Stimulated activated CD4-positive, alpha-beta T cell treated with anti-CD3 and anti-CD28 coated beads, Interleukin-15, amount 100 ng/mL, for 24 hours (primary cell): ENCODE results near the gene KIF22.
"Not testable (repeated sequence)": the region's sequence is repeated elsewhere in the genome, so short reads cannot be mapped to it uniquely, and the experiment has no call there.

Experiments
- DNase-seq: peaks from one replicate; pipeline ENCODE4 v3.0.0-alpha.2; 2020

Gene KIF22

GRCh38 chr16:29790183-29790948 lies at the start of gene KIF22:
Gene KIF22 (plus strand): TSS chr16:29790751. CDS start chr16:29790760, 9 bp downstream.
- peak; percentile 100 for DNase-seq

- DNase-seq: no peak
Observed at GRCh38 chr16:29742683-29743275, 47.8 kb upstream of the KIF22 start.

- peak; percentile 6 for DNase-seq
Observed at GRCh38 chr16:29743475-29743826, 47.1 kb upstream of the KIF22 start.

GRCh38 chr16:29743827-29744531 lies 46.6 kb upstream of the KIF22 start:
- peak; percentile 48 for DNase-seq

DNA sequence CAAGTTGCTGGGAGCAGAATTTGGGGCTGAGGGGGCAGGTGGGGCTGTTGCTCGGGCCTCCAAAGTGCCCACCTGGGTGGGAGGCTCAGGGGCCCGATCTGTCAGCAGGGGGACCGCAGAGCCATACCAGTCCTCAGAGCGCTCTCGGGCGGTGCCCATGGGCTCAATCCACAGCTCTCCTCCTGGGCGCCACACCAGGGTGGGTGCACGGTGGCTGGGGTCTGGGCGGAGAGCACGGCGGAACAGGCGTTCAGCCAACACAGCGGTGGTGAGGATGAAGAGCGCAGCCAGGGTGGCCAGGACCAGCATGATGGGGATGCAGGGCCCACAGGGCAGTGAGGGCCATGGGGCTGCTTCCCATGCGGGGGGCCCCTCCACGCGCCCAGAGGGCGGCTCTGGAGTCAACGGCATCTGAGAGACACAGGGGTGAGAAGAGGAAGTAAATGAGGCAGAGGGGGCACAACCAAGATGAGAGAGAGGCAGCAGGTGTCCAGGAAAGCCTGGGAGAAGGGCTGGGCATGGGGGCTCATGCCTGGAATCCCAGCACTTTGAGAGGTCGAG lies 45.9 kb upstream of the KIF22 start:
- peak; percentile 14 for DNase-seq

GRCh38 chr16:29745121-29745852 lies 45.3 kb upstream of the KIF22 start:
- peak; percentile 66 for DNase-seq

DNA sequence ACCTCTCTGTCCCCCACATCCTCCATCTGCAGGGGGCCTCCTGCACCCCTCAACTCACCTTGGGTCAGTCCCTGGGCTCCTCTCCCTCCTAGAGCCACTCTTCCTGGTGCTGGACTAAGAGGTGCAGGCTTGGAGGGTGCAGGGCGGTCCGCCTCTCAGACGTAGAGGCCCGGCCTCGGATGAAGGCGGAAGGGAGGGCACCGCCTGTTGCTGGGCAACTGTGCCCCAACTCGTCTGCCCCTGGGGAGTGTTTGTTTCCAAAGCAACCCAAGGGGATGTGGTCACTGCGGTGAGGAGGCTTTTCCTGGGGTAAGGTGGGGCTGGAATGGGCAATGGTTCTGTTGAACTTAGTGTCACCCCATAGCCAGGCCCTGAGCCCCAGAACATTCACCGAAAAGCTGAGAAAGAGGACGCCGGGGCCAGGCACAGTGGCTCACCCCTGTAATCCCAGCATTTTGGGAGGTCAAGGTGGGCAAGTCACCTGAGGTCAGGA lies 44.7 kb upstream of the KIF22 start, which contains the start of gene C16orf54:
C16orf54 (minus strand) TSS at position 138 of the 493 bp plus-strand sequence. CDS start 1,039 bp downstream, outside the sequence.
- DNase-seq: peak; percentile 90

DNA sequence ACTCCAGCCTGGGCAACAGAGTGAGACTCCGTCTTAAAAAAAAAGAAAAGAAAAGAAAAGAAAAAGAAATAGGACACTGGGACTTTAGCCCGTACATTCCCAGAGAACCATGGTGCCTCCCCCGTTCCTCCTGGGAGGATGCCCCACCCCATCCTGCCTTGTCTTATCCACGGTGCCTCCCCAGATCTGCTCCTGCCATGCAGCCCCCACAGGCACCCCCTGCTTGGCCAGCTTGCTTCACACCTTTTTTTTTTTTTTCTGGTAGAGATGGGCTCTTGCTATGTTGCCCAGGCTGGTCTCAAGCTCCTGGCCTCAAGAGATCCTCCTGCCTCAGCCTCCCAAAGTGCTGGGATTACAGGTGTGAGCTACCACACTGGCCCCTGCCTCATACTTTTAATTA lies 44.0 kb upstream of the KIF22 start:
- DNase-seq: not testable (repeated sequence)

- no peak for DNase-seq
Observed at GRCh38 chr16:29747947-29748759, 42.4 kb upstream of the KIF22 start.

GRCh38 chr16:29748760-29749149 lies 41.8 kb upstream of the KIF22 start:
- DNase-seq: peak; percentile 24

DNA sequence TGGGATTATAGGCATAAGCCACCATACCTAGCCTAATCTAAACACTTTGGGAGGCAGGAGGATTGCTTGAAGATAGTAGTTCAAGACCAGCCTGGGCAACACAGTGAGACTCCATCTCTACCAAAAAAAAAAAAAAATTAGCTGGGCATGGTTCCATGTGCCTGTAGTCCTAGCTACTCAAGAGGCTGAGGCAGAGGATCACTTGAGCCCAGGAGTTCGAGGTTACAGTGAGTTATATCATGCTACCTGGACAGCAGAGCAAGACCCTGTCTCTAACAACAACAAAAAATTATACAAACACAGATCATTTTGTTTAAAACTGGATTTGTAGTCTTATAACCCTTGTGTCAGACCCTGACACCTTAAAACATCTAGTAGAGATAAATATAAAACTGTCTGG lies 37.0 kb upstream of the KIF22 start:
- DNase-seq: no peak

DNA sequence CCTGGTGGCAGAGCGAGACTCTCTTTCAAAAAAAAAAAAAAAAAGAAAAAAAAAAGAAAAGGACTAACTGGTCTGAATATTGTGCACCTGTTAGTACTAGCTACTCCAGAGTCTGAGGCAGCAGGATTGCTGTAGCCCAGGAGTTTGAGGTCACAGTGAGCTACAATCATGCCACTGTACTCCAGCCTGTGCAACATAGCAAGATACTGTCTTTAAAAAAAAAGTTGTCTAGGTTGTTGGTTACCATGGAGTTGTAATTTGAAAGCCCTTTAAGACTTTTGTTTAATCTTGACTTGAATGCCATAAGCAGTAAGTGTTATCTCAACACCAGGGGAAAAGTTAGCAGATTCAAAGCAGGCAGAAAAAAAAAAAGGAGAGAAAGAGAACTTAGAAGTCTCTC lies 33.9 kb upstream of the KIF22 start:
- no peak for DNase-seq

GRCh38 chr16:29757086-29757485 lies 33.5 kb upstream of the KIF22 start:
- not testable (repeated sequence) for DNase-seq

DNA sequence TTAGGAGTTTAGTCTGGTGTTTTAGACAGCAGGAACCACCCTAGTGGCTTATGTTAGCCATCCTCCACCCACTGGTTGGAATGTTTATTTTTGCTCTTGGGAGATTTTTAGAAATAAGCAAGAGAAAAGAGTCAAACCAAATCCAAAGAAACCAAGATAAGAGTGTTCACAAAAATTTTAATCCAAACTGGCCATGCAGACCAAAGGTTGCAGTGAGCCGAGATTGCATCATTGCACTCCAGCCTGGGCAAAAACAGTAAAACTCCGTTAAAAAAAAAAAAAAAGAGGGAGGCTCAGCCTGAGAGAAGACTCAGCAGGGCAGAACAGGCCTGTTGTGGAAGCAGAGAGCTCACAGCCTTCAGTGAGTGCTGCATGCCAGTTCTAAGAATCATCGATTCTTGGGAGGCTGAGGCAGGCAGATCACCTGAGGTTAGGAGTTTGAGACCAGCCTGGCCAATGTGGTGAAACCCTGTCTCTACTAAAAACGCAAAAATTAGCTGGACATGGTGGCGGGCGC lies 32.5 kb upstream of the KIF22 start:
- no peak for DNase-seq

- DNase-seq: no peak
Observed at GRCh38 chr16:29760567-29761279, 29.8 kb upstream of the KIF22 start.

GRCh38 chr16:29761280-29761651 lies 29.3 kb upstream of the KIF22 start:
- DNase-seq: not testable (repeated sequence)

- DNase-seq: no peak
Observed at GRCh38 chr16:29761882-29762281, 28.7 kb upstream of the KIF22 start.

- no peak for DNase-seq
Observed at GRCh38 chr16:29763326-29763725, 27.2 kb upstream of the KIF22 start.

DNA sequence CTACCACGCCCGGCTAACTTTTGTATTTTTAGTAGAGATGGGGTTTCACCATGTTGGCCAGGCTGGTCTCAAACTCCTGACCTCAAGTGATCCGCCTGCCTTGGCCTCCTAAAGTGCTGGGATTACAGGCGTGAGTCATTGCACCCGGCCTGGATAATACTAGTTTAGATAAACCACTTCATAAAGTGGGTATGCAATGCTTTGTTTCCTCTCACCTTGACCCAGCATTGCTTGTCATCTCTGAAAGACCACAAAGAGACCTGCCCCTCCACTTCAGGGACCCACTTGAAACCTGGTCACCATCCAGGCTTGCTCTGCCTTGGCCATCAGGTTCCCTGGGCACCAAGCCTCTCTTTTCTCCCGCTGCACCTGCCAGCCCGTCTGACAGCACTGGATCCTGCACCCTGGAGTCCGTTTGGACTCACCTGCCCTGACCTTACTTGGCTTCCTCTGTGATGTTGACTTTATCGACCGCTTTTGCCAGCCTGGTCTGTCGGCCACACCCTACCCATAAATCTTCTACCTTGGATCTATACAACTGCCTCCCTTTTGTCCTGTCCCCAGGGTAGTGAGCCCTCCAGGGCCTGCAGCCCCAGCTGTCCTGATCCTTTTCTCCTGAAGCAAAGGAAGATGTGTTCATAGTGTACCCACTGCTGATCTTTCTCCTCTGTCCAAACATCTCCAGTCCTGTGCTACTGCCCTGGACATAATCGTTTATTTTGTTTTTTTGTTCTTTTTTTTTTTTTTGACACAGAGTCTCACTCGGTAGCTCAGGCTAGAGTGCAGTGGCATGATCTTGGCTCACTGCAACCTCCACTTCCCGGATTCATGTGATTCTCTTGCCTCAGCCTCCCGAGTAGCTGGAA lies 25.2 kb upstream of the KIF22 start:
- no peak for DNase-seq

DNA sequence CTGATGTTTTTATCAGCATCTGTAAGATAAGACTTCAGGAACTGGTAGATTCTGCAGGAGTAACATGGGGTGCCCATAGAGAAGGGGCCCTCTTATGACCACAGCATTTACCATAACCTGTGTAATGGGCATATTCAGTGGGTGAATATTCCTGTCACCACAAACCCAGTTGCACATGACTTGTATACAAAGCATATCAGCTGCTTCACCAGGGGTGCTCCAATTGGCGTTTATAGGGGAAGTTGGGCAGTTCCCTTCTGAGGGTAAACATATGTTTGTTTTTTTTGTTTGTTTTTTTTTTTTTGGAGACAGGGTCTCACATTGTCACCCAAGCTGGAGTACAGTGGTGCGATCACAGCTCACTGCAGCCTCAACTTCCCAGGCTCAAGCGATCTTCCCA lies 24.0 kb upstream of the KIF22 start:
- DNase-seq: no peak
